CD4-positive, CD25-positive, alpha-beta regulatory T cell (primary cell): ENCODE data around the gene PTGR3. TPM values are rescaled to one million over a fixed set of nuclear protein-coding genes. Genes with fewer than 3 reads are reported as not detected.

Experiments
- ATAC-seq, 2 donors: fragments of 150-1000 bp; cut with Tn5 transposase; one replicate each; pipeline ENCODE4 v1.10.0; 2021; ENCODE audit warnings: low read depth in 2 of 2, moderate number of reproducible peaks in 2 of 2, moderate library complexity in 1 of 2
- DNase-seq, 3 donors: peaks; one replicate each; pipeline versions ENCODE4 v3.0.0 to v3.0.0-alpha.2; 2012 to 2022; ENCODE audit warnings: mixed read lengths in 1 of 3
- H3K27ac ChIP-seq: one replicate; pipeline ENCODE4 v1.7.0; 2013; ENCODE audit warnings: mild to moderate bottlenecking, low read length; ENCODE audit not compliant: insufficient read depth, poor library complexity, severe bottlenecking
- H3K27me3 ChIP-seq: one replicate; pipeline ENCODE4 v1.7.0; 2013; ENCODE audit warnings: low read length; ENCODE audit not compliant: control insufficient read depth, insufficient read depth
- H3K36me3 ChIP-seq: one replicate; pipeline ENCODE4 v1.7.0; 2013; ENCODE audit warnings: mild to moderate bottlenecking, low read length, moderate library complexity; ENCODE audit not compliant: control insufficient read depth, insufficient read depth
- H3K4me1 ChIP-seq: 2 replicates; pipeline ENCODE4 v1.7.0; 2013; ENCODE audit warnings: mild to moderate bottlenecking, low read length; ENCODE audit not compliant: insufficient read depth, control insufficient read depth, poor library complexity, severe bottlenecking
- H3K4me3 ChIP-seq: one replicate; pipeline ENCODE4 v1.7.0; 2013; ENCODE audit warnings: low read depth, mild to moderate bottlenecking, low read length, moderate library complexity
- H3K9me3 ChIP-seq, 2 experiments: 1 replicate in 1 of 2; 2 replicates in 1 of 2; pipeline ENCODE4 v1.7.0; 2013; ENCODE audit warnings: low read length in 2 of 2, mild to moderate bottlenecking in 1 of 2, moderate library complexity in 1 of 2; ENCODE audit not compliant: control insufficient read depth in 2 of 2
- H3K27ac Mint-ChIP-seq, 3 donors: one replicate each; pipeline ENCODE4 v1.8.0; 2020 to 2022; ENCODE audit warnings: mild to moderate bottlenecking in 3 of 3, mixed read lengths in 3 of 3, moderate library complexity in 2 of 3
- H3K27me3 Mint-ChIP-seq: one replicate; pipeline ENCODE4 v1.8.0; 2022; ENCODE audit warnings: mild to moderate bottlenecking, mixed read lengths
- H3K36me3 Mint-ChIP-seq: one replicate; pipeline ENCODE4 v1.8.0; 2020; ENCODE audit warnings: mixed read lengths
- H3K4me1 Mint-ChIP-seq, 4 donors: one replicate each; pipeline ENCODE4 v1.8.0; 2020 to 2022; ENCODE audit warnings: mixed read lengths in 4 of 4, mild to moderate bottlenecking in 1 of 4
- H3K4me3 Mint-ChIP-seq, 4 donors: one replicate each; pipeline ENCODE4 v1.8.0; 2020 to 2022; ENCODE audit warnings: mild to moderate bottlenecking in 4 of 4, mixed read lengths in 4 of 4, moderate library complexity in 3 of 4
- H3K9me3 Mint-ChIP-seq, 7 donors: one replicate each; pipeline ENCODE4 v1.8.0; 2020 to 2022; ENCODE audit warnings: mixed read lengths in 7 of 7, mild to moderate bottlenecking in 3 of 7, moderate library complexity in 2 of 7
- polyA plus RNA-seq, 4 donors: library from polyadenylated mRNA; unstranded; fragments of 300-500 nt; fragmentation: Illumina TruSeq; gene quantifications; one replicate each; pipeline ENCODE4 v1.2.3, GENCODE V29; 2021
- total RNA-seq: library from RNA; stranded (reverse); gene quantifications from one replicate; pipeline ENCODE4 v1.2.3, GENCODE V29; 2022

PTGR3 gene
- total and polyA plus RNA-seq, 5 donors from 2014 or later, result 18.6 to 33.3 (median 25.5) TPM

DNA sequence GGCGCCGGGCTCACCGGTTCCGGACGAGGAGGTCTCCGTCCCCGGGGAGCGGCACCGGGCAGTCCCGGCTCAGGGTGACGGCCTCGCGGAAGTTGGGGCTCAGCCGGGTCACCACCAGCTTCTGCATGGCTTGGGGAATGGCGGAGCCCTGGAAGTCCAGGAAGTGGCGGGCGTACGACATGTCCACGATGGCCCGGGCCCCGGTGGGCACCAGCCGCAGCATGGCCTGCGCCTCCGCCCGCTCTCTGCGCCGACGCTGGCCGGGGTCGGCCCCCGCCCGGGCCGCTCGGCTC is 157 bp downstream of the PTGR3 start:
- Mint-ChIP-seq H3K27me3 (peaks cover 23% of the 10 kb centered on the region), H3K4me1 (peaks cover 34 to 63% (median 47%) of the 10 kb centered on the region in 4 donors), H3K4me3 (peak overlapping the region in 3 of 4 donors; percentile 95 to 100 (median 98)), H3K9me3 (peaks cover 0 to 1% (median 0%) of the 10 kb centered on the region in 7 donors), H3K27ac (no peak overlapping the region), H3K36me3 (no peaks in the 10 kb centered on the region)
- DNase-seq (no peak), ATAC-seq (no peak)
- Histone ChIP-seq H3K9me3 (no peaks in the 10 kb centered on the region), H3K4me1 (peaks cover 51% of the 10 kb centered on the region), H3K4me3 (no peak overlapping the region), H3K36me3 (no peaks in the 10 kb centered on the region), H3K27me3 (no peaks in the 10 kb centered on the region), H3K27ac (peak overlapping the region; percentile 78)

GRCh38 chr18:75208155-75208835 is 644 bp downstream of the PTGR3 start:
- Histone ChIP-seq H3K4me3 (peak overlapping the region; percentile 85), H3K36me3 (no peaks in the 10 kb centered on the region), H3K4me1 (peaks cover 48% of the 10 kb centered on the region), H3K27ac (peak overlapping the region; percentile 78), H3K9me3 (no peaks in the 10 kb centered on the region), H3K27me3 (no peaks in the 10 kb centered on the region)
- Mint-ChIP-seq H3K27ac (peak overlapping the region; percentile 94 to 100 (median 98)), H3K4me1 (peaks cover 34 to 64% (median 45%) of the 10 kb centered on the region in 4 donors), H3K4me3 (peak overlapping the region; percentile 95 to 100 (median 98)), H3K27me3 (peaks cover 23% of the 10 kb centered on the region), H3K36me3 (no peaks in the 10 kb centered on the region), H3K9me3 (peaks cover 0 to 1% (median 0%) of the 10 kb centered on the region in 7 donors)
- DNase-seq, result peak; percentile 7 to 64 (median 31)
- peak; percentile 1 to 2 for ATAC-seq

GRCh38 chr18:75207310-75208154 is 1.4 kb downstream of the PTGR3 start:
- Histone ChIP-seq H3K9me3 (no peaks in the 10 kb centered on the region), H3K27me3 (no peaks in the 10 kb centered on the region), H3K27ac (peak overlapping the region; percentile 78), H3K4me1 (peaks cover 41% of the 10 kb centered on the region), H3K36me3 (no peaks in the 10 kb centered on the region), H3K4me3 (peak overlapping the region; percentile 85)
- Mint-ChIP-seq H3K36me3 (no peaks in the 10 kb centered on the region), H3K4me3 (peak overlapping the region; percentile 95 to 100 (median 98)), H3K4me1 (peaks cover 32 to 62% (median 41%) of the 10 kb centered on the region in 4 donors), H3K27ac (peak overlapping the region; percentile 94 to 100 (median 98)), H3K9me3 (peaks cover 0 to 1% (median 0%) of the 10 kb centered on the region in 7 donors), H3K27me3 (peaks cover 23% of the 10 kb centered on the region)
- DNase-seq (peak in 2 of 3 donors; percentile 16 to 44), ATAC-seq (peak in 1 of 2 donors; percentile 0)

- no peaks in the 10 kb centered on the region for H3K27me3 ChIP-seq
- DNase-seq, result no peak
- Mint-ChIP-seq H3K4me1 (peaks cover 31 to 57% (median 39%) of the 10 kb centered on the region in 4 donors), H3K9me3 (peaks cover 0 to 1% (median 0%) of the 10 kb centered on the region in 7 donors), H3K4me3 (peak overlapping the region; percentile 95 to 100 (median 98)), H3K27ac (peak overlapping the region in 2 of 3 donors; percentile 45 to 94), H3K27me3 (peaks cover 23% of the 10 kb centered on the region), H3K36me3 (peaks cover 4% of the 10 kb centered on the region)
- no peak for ATAC-seq
- H3K4me3 ChIP-seq, result peak overlapping the region; percentile 85
- H3K36me3 ChIP-seq, result peaks cover 4% of the 10 kb centered on the region
- peak overlapping the region; percentile 78 for H3K27ac ChIP-seq
- no peaks in the 10 kb centered on the region for H3K9me3 ChIP-seq
- H3K4me1 ChIP-seq, result peaks cover 35% of the 10 kb centered on the region
These were observed 2.3 kb downstream of the PTGR3 start for GRCh38 chr18:75206452-75207309.

DNA sequence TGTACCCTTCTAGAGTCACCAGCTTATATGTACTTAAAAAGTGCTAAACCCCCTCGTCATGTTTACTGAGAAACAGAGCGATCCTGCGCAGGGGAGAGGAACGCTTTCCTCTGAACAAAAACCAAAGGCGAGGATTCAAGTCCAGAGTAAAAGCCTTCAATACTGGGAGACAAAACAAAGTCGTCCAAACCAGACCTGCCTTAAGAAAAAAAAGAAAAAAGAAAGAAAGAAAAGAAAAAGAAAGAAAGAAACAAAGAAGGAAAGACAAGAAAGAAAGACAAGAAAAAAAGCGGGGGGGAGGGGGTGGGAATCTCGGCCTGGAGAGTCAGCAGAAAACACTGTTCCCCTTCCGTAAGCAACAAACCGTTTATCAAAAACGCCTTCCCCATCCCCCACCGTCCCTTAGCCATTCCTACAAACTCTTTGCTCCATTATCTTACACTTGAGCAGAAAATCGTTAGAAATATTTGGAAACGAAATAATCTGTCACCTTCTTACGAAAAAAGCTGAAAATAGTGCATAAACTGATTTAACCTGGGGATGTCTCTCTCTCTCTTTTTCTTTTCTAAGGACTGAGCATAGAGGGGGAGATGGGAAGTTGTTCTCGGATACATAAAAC is 3.3 kb downstream of the PTGR3 start:
- Mint-ChIP-seq H3K36me3 (peaks cover 12% of the 10 kb centered on the region), H3K27ac (peak overlapping the region; percentile 42 to 79 (median 64)), H3K27me3 (peaks cover 20% of the 10 kb centered on the region), H3K9me3 (no peaks in the 10 kb centered on the region), H3K4me1 (peaks cover 26 to 58% (median 37%) of the 10 kb centered on the region in 4 donors), H3K4me3 (peak overlapping the region in 3 of 4 donors; percentile 91 to 100 (median 98))
- Histone ChIP-seq H3K27ac (no peak overlapping the region), H3K4me3 (peak overlapping the region; percentile 21), H3K27me3 (no peaks in the 10 kb centered on the region), H3K4me1 (peaks cover 35% of the 10 kb centered on the region), H3K36me3 (peaks cover 11% of the 10 kb centered on the region), H3K9me3 (no peaks in the 10 kb centered on the region)
- DNase-seq (no peak), ATAC-seq (no peak)

- Histone ChIP-seq H3K27ac (no peak overlapping the region), H3K27me3 (no peaks in the 10 kb centered on the region), H3K4me1 (peaks cover 30% of the 10 kb centered on the region), H3K36me3 (peaks cover 13% of the 10 kb centered on the region), H3K9me3 (no peaks in the 10 kb centered on the region), H3K4me3 (peak overlapping the region; percentile 21)
- H3K4me3 Mint-ChIP-seq, result peak overlapping the region in 3 of 4 donors; percentile 91 to 100 (median 98)
- no peak overlapping the region for H3K27ac Mint-ChIP-seq
- DNase-seq, result no peak
- no peaks in the 10 kb centered on the region for H3K9me3 Mint-ChIP-seq
- peaks cover 22 to 52% (median 32%) of the 10 kb centered on the region in 4 donors for H3K4me1 Mint-ChIP-seq
- ATAC-seq, result no peak
- peaks cover 13% of the 10 kb centered on the region for H3K27me3 Mint-ChIP-seq
- peaks cover 12% of the 10 kb centered on the region for H3K36me3 Mint-ChIP-seq
These were observed 4.0 kb downstream of the PTGR3 start for GRCh38 chr18:75204732-75205513.
